ENCODE results near the gene FBN2.
"Not testable (repeated sequence)": the region's sequence is repeated elsewhere in the genome, so short reads cannot be mapped to it uniquely, and the experiment has no call there.

FBN2 gene

DNA sequence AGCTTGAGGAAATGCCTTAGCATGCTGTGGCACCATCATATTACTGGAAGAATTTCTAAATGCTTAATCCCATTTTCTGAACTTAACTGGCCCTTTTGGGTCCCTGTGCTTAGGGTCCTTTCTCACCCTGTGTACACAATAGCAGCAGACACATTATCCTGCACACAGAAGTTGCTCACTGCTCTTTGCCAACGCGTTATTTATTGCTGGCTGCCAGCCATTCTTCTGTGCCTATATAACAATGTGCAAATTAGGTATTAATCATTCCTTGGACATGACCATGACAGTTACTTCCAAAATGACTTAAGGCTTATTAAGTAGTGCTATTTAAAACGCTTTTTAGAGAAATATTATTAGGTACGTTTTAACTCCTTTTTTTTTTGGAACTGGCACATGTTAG, 134.7 kb downstream of the FBN2 start:
- no peaks in the 10 kb centered on the region for H3K9me3 ChIP-seq (ENCODE audit: control extremely low read depth in 1 of 5, control insufficient read depth in 4 of 5, insufficient read depth in 2 of 5, low read depth in 1 of 5, low read length in 4 of 5)
- H3K4me1 ChIP-seq (ENCODE audit: control extremely low read depth in 1 of 4, control insufficient read depth in 4 of 4, insufficient read depth in 4 of 4, low read length in 3 of 4), result no peaks in the 10 kb centered on the region
- no peak for DNase-seq
- H3K27ac ChIP-seq (ENCODE audit: insufficient read depth in 1 of 2, low read depth in 1 of 2, low read length in 2 of 2, poor library complexity in 1 of 2, severe bottlenecking in 2 of 2), result no peak overlapping the region
- WGBS (ENCODE audit: insufficient coverage), result no CpG with 5 or more reads among the region's 4 CpGs
- ChIA-PET CTCF (no interaction called here), POLR2A (no interaction called here)
- H3K4me3 ChIP-seq (ENCODE audit: control insufficient read depth in 1 of 7, extremely low read depth in 1 of 7, insufficient read depth in 4 of 7, low read depth in 2 of 7, low read length in 6 of 7), result no peak overlapping the region
- no peaks in the 10 kb centered on the region for H3K36me3 ChIP-seq (ENCODE audit: control insufficient read depth in 4 of 4, insufficient read depth in 4 of 4, low read length in 3 of 4)
- no peaks in the 10 kb centered on the region for H3K27me3 ChIP-seq (replicated peaks in 2 of 5; ENCODE audit: control insufficient read depth in 4 of 5, insufficient read depth in 5 of 5, low read length in 4 of 5)

GRCh38 chr5:128402506-128402905, 135.5 kb downstream of the FBN2 start:
- no peak overlapping the region for H3K27ac ChIP-seq (ENCODE audit: insufficient read depth in 1 of 2, low read depth in 1 of 2, low read length in 2 of 2, poor library complexity in 1 of 2, severe bottlenecking in 2 of 2)
- H3K4me1 ChIP-seq (ENCODE audit: control extremely low read depth in 1 of 4, control insufficient read depth in 4 of 4, insufficient read depth in 4 of 4, low read length in 3 of 4), result no peaks in the 10 kb centered on the region
- H3K36me3 ChIP-seq (ENCODE audit: control insufficient read depth in 4 of 4, insufficient read depth in 4 of 4, low read length in 3 of 4), result no peaks in the 10 kb centered on the region
- no peak overlapping the region for H3K4me3 ChIP-seq (ENCODE audit: control insufficient read depth in 1 of 7, extremely low read depth in 1 of 7, insufficient read depth in 4 of 7, low read depth in 2 of 7, low read length in 6 of 7)
- H3K9me3 ChIP-seq (ENCODE audit: control extremely low read depth in 1 of 5, control insufficient read depth in 4 of 5, insufficient read depth in 2 of 5, low read depth in 1 of 5, low read length in 4 of 5), result no peaks in the 10 kb centered on the region
- DNase-seq, result no peak
- 100% methylated on average over 1 of the region's 2 CpGs for WGBS (ENCODE audit: insufficient coverage)
- H3K27me3 ChIP-seq (replicated peaks in 2 of 5; ENCODE audit: control insufficient read depth in 4 of 5, insufficient read depth in 5 of 5, low read length in 4 of 5), result no peaks in the 10 kb centered on the region
- POLR2A ChIA-PET, result no interaction called here
- CTCF ChIA-PET, result no interaction called here

- H3K4me3 ChIP-seq (ENCODE audit: control insufficient read depth in 1 of 7, extremely low read depth in 1 of 7, insufficient read depth in 4 of 7, low read depth in 2 of 7, low read length in 6 of 7); H3K27me3 ChIP-seq (replicated peaks in 2 of 5; ENCODE audit: control insufficient read depth in 4 of 5, insufficient read depth in 5 of 5, low read length in 4 of 5); DNase-seq; CTCF ChIA-PET; H3K9me3 ChIP-seq (ENCODE audit: control extremely low read depth in 1 of 5, control insufficient read depth in 4 of 5, insufficient read depth in 2 of 5, low read depth in 1 of 5, low read length in 4 of 5); H3K27ac ChIP-seq (ENCODE audit: insufficient read depth in 1 of 2, low read depth in 1 of 2, low read length in 2 of 2, poor library complexity in 1 of 2, severe bottlenecking in 2 of 2); POLR2A ChIA-PET; H3K4me1 ChIP-seq (ENCODE audit: control extremely low read depth in 1 of 4, control insufficient read depth in 4 of 4, insufficient read depth in 4 of 4, low read length in 3 of 4); H3K36me3 ChIP-seq (ENCODE audit: control insufficient read depth in 4 of 4, insufficient read depth in 4 of 4, low read length in 3 of 4): not testable (repeated sequence)
- 100% methylated on average over 1 of the region's 2 CpGs for WGBS (ENCODE audit: insufficient coverage)
Observed at GRCh38 chr5:128400766-128401165, 137.3 kb downstream of the FBN2 start.

DNA sequence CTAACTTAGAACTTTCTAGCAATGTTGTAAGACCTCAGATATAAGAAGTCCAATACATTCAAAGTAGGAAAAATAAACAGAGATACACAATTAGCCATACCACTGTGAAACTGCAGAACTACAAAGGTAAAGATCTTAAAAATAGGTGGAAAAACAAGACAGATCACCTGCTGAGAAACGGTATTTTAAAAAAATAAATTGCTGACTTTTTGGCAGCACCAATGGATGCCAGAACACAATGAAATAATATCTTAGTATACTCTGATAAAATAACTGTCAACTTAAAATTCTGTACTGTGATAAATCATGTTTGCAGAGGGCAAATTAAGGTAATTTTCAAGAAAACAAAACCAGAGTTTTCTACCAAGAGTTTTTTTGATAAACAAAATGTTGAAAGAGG, 138.9 kb downstream of the FBN2 start:
- H3K36me3 ChIP-seq (ENCODE audit: control insufficient read depth in 4 of 4, insufficient read depth in 4 of 4, low read length in 3 of 4), result no peaks in the 10 kb centered on the region
- 100% methylated on average over 1 of the region's 1 CpG for WGBS (ENCODE audit: insufficient coverage)
- CTCF ChIA-PET, result no interaction called here
- POLR2A ChIA-PET, result no interaction called here
- no peaks in the 10 kb centered on the region for H3K9me3 ChIP-seq (ENCODE audit: control extremely low read depth in 1 of 5, control insufficient read depth in 4 of 5, insufficient read depth in 2 of 5, low read depth in 1 of 5, low read length in 4 of 5)
- H3K27ac ChIP-seq (ENCODE audit: insufficient read depth in 1 of 2, low read depth in 1 of 2, low read length in 2 of 2, poor library complexity in 1 of 2, severe bottlenecking in 2 of 2), result no peak overlapping the region
- H3K4me1 ChIP-seq (ENCODE audit: control extremely low read depth in 1 of 4, control insufficient read depth in 4 of 4, insufficient read depth in 4 of 4, low read length in 3 of 4), result peaks cover 0 to 3% (median 0%) of the 10 kb centered on the region in 4 experiments
- H3K4me3 ChIP-seq (ENCODE audit: control insufficient read depth in 1 of 7, extremely low read depth in 1 of 7, insufficient read depth in 4 of 7, low read depth in 2 of 7, low read length in 6 of 7), result no peak overlapping the region
- no peaks in the 10 kb centered on the region for H3K27me3 ChIP-seq (replicated peaks in 2 of 5; ENCODE audit: control insufficient read depth in 4 of 5, insufficient read depth in 5 of 5, low read length in 4 of 5)
- DNase-seq, result no peak

DNA sequence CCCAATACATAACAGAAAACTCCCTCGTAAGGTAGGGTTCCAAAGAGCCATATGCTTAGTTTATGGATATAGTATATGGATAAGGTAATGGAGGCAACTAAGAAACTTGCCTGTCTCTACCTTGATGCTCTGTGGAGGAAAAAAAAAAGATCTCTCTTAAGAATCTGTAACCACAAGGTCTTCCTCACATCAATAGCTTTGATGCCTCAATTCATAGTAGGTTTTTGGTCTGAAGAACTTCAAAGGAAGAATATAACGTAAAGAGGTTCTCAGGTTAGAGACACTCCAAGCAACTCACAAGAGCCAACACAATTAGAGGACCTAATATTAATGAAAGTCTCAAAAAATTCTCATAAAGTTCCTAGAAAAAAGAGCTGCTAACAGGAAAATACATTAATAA, 140.2 kb downstream of the FBN2 start:
- WGBS (ENCODE audit: insufficient coverage), result no CpG with 5 or more reads among the region's 2 CpGs
- Histone ChIP-seq H3K27me3 (replicated peaks in 2 of 5; ENCODE audit: control insufficient read depth in 4 of 5, insufficient read depth in 5 of 5, low read length in 4 of 5) (no peaks in the 10 kb centered on the region), H3K27ac (ENCODE audit: insufficient read depth in 1 of 2, low read depth in 1 of 2, low read length in 2 of 2, poor library complexity in 1 of 2, severe bottlenecking in 2 of 2) (no peak overlapping the region), H3K36me3 (ENCODE audit: control insufficient read depth in 4 of 4, insufficient read depth in 4 of 4, low read length in 3 of 4) (no peaks in the 10 kb centered on the region), H3K4me3 (ENCODE audit: control insufficient read depth in 1 of 7, extremely low read depth in 1 of 7, insufficient read depth in 4 of 7, low read depth in 2 of 7, low read length in 6 of 7) (no peak overlapping the region), H3K9me3 (ENCODE audit: control extremely low read depth in 1 of 5, control insufficient read depth in 4 of 5, insufficient read depth in 2 of 5, low read depth in 1 of 5, low read length in 4 of 5) (no peaks in the 10 kb centered on the region), H3K4me1 (ENCODE audit: control extremely low read depth in 1 of 4, control insufficient read depth in 4 of 4, insufficient read depth in 4 of 4, low read length in 3 of 4) (peaks cover 0 to 3% (median 0%) of the 10 kb centered on the region in 4 experiments)
- DNase-seq, result no peak
- ChIA-PET POLR2A (no interaction called here), CTCF (no interaction called here)

DNA sequence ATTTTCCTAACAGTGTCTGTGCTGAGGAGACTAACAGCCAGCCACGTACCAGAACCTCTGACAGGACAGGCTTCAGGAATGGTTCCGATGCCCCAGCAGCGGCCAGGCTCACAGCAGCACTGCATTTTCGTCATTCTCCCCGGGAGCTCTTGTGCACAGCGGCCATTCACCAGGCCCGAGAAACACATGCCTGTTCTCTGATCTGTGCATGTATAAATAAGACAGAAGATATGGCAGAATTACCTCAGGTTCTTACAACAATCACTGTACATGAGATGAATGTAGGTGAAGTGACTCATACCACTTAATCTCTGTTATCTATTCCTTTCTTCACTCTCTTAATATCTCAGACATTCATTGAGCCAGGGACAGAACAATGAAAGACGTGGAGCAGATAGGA, 143.0 kb downstream of the FBN2 start:
- no peaks in the 10 kb centered on the region for H3K9me3 ChIP-seq (ENCODE audit: control extremely low read depth in 1 of 5, control insufficient read depth in 4 of 5, insufficient read depth in 2 of 5, low read depth in 1 of 5, low read length in 4 of 5)
- WGBS (ENCODE audit: insufficient coverage), result 96% methylated on average over 4 of the region's 8 CpGs
- no peaks in the 10 kb centered on the region for H3K36me3 ChIP-seq (ENCODE audit: control insufficient read depth in 4 of 4, insufficient read depth in 4 of 4, low read length in 3 of 4)
- POLR2A ChIA-PET, result no interaction called here
- H3K4me3 ChIP-seq (ENCODE audit: control insufficient read depth in 1 of 7, extremely low read depth in 1 of 7, insufficient read depth in 4 of 7, low read depth in 2 of 7, low read length in 6 of 7), result no peak overlapping the region
- no peaks in the 10 kb centered on the region for H3K27me3 ChIP-seq (replicated peaks in 2 of 5; ENCODE audit: control insufficient read depth in 4 of 5, insufficient read depth in 5 of 5, low read length in 4 of 5)
- H3K4me1 ChIP-seq (ENCODE audit: control extremely low read depth in 1 of 4, control insufficient read depth in 4 of 4, insufficient read depth in 4 of 4, low read length in 3 of 4), result peaks cover 0 to 3% (median 0%) of the 10 kb centered on the region in 4 experiments
- CTCF ChIA-PET, result no interaction called here
- H3K27ac ChIP-seq (ENCODE audit: insufficient read depth in 1 of 2, low read depth in 1 of 2, low read length in 2 of 2, poor library complexity in 1 of 2, severe bottlenecking in 2 of 2), result no peak overlapping the region
- DNase-seq, result no peak

GRCh38 chr5:128384068-128384467, 154.0 kb downstream of the FBN2 start:
- POLR2A ChIA-PET, result no interaction called here
- DNase-seq, result no peak
- CTCF ChIA-PET, result no interaction called here
- no peak overlapping the region for H3K27ac ChIP-seq (ENCODE audit: insufficient read depth in 1 of 2, low read depth in 1 of 2, low read length in 2 of 2, poor library complexity in 1 of 2, severe bottlenecking in 2 of 2)
- H3K36me3 ChIP-seq (ENCODE audit: control insufficient read depth in 4 of 4, insufficient read depth in 4 of 4, low read length in 3 of 4), result no peaks in the 10 kb centered on the region
- no peak overlapping the region for H3K4me3 ChIP-seq (ENCODE audit: control insufficient read depth in 1 of 7, extremely low read depth in 1 of 7, insufficient read depth in 4 of 7, low read depth in 2 of 7, low read length in 6 of 7)
- no peaks in the 10 kb centered on the region for H3K4me1 ChIP-seq (ENCODE audit: control extremely low read depth in 1 of 4, control insufficient read depth in 4 of 4, insufficient read depth in 4 of 4, low read length in 3 of 4)
- WGBS (ENCODE audit: insufficient coverage), result no CpG with 5 or more reads among the region's 2 CpGs
- H3K27me3 ChIP-seq (replicated peaks in 2 of 5; ENCODE audit: control insufficient read depth in 4 of 5, insufficient read depth in 5 of 5, low read length in 4 of 5), result no peaks in the 10 kb centered on the region
- peaks cover 0 to under 1% (median 0%) of the 10 kb centered on the region in 5 experiments for H3K9me3 ChIP-seq (ENCODE audit: control extremely low read depth in 1 of 5, control insufficient read depth in 4 of 5, insufficient read depth in 2 of 5, low read depth in 1 of 5, low read length in 4 of 5)

- ChIA-PET CTCF (no interaction called here), POLR2A (no interaction called here)
- WGBS (ENCODE audit: insufficient coverage), result 97% methylated on average over 3 of the region's 3 CpGs
- no peaks in the 10 kb centered on the region for H3K4me1 ChIP-seq (ENCODE audit: control extremely low read depth in 1 of 4, control insufficient read depth in 4 of 4, insufficient read depth in 4 of 4, low read length in 3 of 4)
- no peaks in the 10 kb centered on the region for H3K27me3 ChIP-seq (replicated peaks in 2 of 5; ENCODE audit: control insufficient read depth in 4 of 5, insufficient read depth in 5 of 5, low read length in 4 of 5)
- no peak for DNase-seq
- H3K9me3 ChIP-seq (ENCODE audit: control extremely low read depth in 1 of 5, control insufficient read depth in 4 of 5, insufficient read depth in 2 of 5, low read depth in 1 of 5, low read length in 4 of 5), result no peaks in the 10 kb centered on the region
- H3K4me3 ChIP-seq (ENCODE audit: control insufficient read depth in 1 of 7, extremely low read depth in 1 of 7, insufficient read depth in 4 of 7, low read depth in 2 of 7, low read length in 6 of 7), result no peak overlapping the region
- no peak overlapping the region for H3K27ac ChIP-seq (ENCODE audit: insufficient read depth in 1 of 2, low read depth in 1 of 2, low read length in 2 of 2, poor library complexity in 1 of 2, severe bottlenecking in 2 of 2)
- no peaks in the 10 kb centered on the region for H3K36me3 ChIP-seq (ENCODE audit: control insufficient read depth in 4 of 4, insufficient read depth in 4 of 4, low read length in 3 of 4)
Observed at GRCh38 chr5:128380337-128380736, 157.7 kb downstream of the FBN2 start.
